ENCODE measurements around the gene GPER1.

DNA sequence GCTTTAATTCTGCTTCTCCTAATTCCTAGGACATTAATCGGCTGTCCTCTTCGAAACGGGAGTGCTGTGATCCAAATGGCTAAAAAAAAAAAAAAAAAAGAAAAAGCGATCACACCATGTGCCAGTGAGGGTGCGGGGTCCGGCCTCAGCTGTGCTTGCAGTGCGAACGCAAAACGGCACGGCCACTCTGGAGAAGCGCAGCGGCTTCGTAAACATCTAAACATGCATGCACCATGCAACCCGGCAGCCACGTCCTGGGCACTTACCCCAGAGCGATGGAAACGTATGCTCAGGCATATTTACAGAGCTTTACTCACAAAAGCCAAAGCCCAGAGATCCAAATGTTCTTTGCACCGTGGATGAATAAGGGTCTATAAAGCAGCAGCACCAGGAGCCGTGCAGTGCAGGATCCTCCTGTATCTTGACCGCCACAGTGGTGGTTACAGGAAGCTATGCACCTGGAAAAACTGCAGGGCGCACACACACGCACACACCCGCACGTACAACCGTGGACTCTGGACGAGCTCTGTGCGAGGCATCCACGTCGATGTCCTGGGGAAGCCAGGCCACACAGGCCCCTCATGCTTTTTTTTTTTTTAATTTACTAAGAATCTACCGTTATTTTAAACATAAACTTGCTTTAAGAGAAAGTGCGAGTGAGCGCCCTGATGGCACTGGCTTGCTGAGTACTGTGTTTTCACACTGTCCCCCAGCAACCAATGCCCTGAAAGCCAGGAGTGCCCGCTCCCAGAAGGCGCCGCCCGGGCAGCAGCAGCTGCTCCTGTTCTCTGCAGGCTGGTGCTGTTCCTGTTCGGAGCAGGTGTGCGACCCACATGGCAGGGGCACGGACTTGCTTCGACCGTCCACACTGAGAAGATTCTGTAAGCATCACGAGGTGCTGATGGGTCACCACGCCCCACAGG lies 25.0 kb downstream of the GPER1 start:
- TF ChIP-seq, protein P1, sequence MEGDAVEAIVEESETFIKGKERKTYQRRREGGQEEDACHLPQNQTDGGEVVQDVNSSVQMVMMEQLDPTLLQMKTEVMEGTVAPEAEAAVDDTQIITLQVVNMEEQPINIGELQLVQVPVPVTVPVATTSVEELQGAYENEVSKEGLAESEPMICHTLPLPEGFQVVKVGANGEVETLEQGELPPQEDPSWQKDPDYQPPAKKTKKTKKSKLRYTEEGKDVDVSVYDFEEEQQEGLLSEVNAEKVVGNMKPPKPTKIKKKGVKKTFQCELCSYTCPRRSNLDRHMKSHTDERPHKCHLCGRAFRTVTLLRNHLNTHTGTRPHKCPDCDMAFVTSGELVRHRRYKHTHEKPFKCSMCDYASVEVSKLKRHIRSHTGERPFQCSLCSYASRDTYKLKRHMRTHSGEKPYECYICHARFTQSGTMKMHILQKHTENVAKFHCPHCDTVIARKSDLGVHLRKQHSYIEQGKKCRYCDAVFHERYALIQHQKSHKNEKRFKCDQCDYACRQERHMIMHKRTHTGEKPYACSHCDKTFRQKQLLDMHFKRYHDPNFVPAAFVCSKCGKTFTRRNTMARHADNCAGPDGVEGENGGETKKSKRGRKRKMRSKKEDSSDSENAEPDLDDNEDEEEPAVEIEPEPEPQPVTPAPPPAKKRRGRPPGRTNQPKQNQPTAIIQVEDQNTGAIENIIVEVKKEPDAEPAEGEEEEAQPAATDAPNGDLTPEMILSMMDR (IDR thresholded peaks at IDR 0.05) = no peak
- TF ChIP-seq EP300 (IDR thresholded peaks at IDR 0.05) = no peak
- TF ChIP-seq POLR2A (IDR thresholded peaks at IDR 0.05) = no peak
- no peak for TF ChIP-seq POLR2AphosphoS5 (IDR thresholded peaks at IDR 0.05)
